Fibroblast of gingiva (primary cell): ENCODE data around the gene FKBP14.
A peak's percentile ranks its signal among the peaks of the same experiment; 100 is the strongest.

Experiments used
- DNase-seq: peaks from one replicate; pipeline ENCODE4 v3.0.0-alpha.2; 2011; ENCODE audit warnings: low read depth

FKBP14 gene

GRCh38 chr7:30034501-30034900, 8.0 kb upstream of the FKBP14 start:
- DNase-seq: no peak

DNA sequence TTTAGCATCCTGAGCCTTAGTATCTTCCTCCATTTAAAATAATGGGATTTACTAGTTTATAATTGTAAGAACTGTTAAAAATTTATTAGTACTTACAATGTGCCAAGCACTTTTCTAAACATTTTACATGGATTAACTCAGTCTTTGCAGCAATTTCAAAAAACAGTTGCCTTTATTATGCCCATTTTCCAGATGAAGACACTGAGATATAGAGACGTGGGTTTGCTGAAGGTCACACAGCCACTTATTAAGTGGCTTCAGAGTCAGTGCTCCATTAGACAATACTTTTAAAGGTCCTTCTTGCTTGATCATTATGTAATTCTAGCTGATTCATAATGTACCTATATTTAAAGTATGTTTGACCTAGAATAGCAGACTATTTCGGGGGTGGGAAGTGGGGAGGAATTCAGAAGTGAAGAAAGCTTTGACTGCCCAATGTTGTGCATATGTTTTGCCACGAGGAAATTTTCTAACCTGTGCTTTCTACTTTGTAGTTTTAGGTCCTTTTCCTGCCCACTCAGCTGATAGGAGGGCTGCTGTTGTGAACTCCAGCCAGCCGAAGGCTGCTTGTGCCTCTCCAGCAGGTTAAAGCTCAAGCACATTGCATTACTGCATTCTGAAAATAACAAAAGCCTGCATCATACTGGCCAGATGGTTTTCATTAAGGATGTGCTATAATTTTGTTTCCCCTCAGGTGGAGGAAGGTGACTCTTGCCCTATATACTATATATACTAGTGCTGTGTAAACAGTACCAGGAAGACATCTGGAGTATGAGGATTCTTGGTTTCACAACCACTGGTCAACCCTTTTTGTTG, 6.0 kb upstream of the FKBP14 start:
- peak; percentile 88 for DNase-seq

- DNase-seq: no peak
Observed at GRCh38 chr7:30029696-30030095, 3.2 kb upstream of the FKBP14 start.

DNA sequence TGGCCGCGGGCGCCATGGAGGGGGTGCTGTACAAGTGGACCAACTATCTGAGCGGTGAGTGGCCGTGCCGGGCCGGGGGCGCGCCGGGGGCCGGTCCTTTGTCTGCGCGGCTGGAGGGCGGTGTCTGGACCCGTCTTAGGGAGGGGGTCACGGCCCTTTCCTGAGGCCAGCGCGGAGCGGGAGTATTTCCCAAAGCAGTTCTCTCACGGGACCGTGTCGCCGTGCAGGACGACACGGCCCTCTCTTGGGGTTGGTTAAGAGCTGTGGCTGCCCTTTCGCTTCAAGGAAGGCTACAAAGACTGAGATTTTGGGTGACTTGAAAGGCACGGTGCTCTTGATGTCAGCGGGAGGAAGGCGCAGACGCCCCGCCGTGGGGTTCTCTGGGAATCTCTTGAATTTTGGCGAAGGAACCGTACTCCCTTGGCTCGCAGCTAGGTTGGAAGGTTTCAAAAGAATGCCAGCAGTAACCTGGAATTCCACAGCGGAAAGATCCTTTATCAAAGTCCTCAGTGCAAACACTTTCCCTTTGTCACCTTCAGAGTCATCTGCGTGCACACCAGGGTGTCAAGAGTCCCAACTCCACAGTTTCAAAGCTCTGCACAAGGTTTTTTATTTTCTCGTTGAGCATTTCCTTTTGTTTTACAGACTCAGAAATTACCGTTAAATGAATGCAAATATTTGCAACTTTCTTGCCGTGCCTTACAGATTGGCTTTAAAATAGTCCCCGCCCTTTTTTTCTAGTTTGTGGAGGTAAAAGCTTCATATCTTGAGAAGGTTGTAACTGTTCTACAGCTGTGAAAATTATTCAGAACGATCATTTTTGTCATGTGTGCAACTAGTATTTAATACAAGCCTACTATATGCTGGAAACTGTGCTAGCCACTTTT, 2.5 kb upstream of the FKBP14 start:
- peak; percentile 29 for DNase-seq

GRCh38 chr7:30028216-30028748, 1.8 kb upstream of the FKBP14 start, which contains the start of gene PLEKHA8:
Gene PLEKHA8 (plus strand): TSS chr7:30028412. CDS start chr7:30028763, 351 bp downstream.
- DNase-seq: peak; percentile 84

- no peak for DNase-seq
Observed at GRCh38 chr7:30027740-30028215, 1.3 kb upstream of the FKBP14 start.

- DNase-seq: no peak
Observed at GRCh38 chr7:30027065-30027456, 559 bp upstream of the FKBP14 start.

- no peak for DNase-seq
Observed at GRCh38 chr7:30023524-30023923, 3.0 kb downstream of the FKBP14 start.

DNA sequence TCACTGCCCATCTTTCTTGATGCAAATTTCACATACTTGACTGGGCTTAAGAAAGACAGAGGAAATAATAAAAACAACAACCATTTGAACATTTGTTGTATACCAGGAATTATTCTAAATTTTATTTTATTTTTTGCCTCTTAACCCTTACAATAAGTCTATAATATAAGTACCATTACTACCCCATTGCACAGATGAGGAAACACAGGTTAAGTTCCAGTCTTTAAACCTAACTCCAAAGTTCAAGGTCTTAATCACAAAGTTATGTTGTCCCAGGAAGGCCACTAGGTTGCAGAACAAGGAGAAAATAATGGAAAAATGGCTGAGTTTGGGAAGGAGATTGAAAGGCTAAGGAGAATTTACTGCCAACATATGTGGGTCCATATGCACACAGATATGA, 3.5 kb downstream of the FKBP14 start:
- no peak for DNase-seq

DNA sequence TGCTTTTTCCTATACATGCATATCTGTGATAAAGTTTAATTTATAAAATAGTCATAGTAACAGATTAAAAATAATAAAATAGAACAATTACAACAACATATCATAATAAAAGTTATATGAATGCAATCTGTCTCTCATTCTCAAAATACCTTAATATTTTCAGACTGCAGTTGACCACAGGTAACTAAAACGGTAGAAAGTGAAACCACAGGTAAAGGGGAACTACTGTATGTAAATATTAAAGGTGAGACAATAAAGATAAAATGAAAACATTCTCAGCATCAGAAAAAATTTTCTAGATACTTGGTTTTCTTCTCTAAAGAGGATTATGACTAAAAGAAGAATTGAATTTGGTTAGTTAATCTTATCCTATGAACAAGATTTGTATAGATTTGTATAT, 6.0 kb downstream of the FKBP14 start:
- no peak for DNase-seq

GRCh38 chr7:30019960-30020359, 6.5 kb downstream of the FKBP14 start:
- no peak for DNase-seq

DNA sequence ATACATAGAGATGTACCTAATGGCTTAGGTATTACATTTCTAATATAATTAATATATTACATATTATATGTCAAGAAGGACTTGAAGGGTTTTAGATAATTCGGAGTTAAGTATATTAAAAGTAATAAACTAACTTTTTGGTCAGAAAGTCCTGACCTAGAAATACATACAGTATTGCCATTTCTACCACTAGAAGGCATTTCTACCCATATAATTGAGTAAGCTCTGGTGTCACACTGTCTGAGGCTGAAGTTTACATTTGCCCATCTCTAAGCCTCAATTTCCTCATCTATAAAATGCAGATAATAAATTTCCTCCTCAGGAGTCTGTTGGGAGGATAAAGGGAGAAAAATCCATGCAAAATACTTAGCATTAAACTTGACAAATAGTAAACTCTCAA, 7.1 kb downstream of the FKBP14 start:
- DNase-seq: peak; percentile 10

DNA sequence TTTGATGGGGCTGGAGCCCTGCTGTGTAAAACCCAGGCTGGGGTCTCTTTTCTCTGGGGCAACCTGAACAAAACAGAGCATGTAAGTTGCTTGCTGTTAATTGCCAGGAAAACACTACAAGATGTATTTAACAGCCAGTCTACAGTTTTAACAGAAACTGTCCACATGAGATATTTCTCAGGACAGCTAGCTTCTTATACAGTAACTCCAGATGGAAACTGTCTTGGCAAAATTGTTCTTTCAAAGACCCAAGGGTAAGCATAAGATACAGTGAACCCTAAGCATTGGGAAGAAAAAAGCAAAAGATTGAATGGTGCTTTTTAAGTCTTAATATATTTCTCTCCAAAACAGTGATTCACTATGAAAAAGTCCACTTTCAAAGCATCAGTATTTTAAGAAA, 8.1 kb downstream of the FKBP14 start:
- DNase-seq: no peak

DNA sequence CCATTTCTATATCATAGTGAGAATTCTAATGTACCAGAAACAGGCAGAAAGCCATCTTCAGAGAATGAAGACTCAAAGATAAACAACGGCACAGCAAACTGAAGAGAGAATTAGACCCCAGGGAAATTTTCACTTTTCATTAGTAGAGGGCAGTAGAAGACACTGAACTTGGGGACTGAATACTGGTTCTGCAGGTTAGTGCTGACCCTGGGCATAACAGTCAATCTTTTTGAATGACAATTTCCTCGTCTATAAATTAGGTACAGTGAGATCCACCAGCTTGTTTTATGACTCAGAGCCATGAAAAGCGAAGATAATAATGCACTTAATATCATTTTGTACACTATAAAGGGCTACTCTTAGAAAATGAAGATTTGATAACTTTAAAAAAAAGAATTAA, 13.7 kb downstream of the FKBP14 start:
- no peak for DNase-seq

GRCh38 chr7:30010021-30010420, 16.5 kb downstream of the FKBP14 start:
- DNase-seq: no peak

GRCh38 chr7:30005464-30005863, 21.0 kb downstream of the FKBP14 start:
- no peak for DNase-seq

DNA sequence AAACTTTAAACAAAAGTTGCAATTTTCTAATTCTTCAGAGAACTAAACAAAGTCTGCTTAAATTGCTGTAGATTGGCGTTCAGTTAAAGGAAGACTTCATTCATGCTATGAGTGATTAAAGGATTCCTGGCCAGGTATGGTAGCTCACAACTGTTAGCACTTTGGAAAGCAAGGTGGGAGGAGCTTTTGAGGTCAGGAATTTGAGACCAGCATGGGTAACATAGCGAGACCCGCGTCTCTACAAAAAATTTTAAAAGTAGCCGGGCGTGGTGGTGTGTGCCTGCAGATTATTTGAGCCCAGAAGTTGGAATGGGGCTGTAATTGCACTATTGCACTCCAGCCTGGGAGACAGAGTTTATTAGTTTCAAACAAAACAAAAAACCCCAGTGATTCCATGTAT, 23.4 kb downstream of the FKBP14 start:
- DNase-seq: no peak

- no peak for DNase-seq
Observed at GRCh38 chr7:30001998-30002397, 24.5 kb downstream of the FKBP14 start.

DNA sequence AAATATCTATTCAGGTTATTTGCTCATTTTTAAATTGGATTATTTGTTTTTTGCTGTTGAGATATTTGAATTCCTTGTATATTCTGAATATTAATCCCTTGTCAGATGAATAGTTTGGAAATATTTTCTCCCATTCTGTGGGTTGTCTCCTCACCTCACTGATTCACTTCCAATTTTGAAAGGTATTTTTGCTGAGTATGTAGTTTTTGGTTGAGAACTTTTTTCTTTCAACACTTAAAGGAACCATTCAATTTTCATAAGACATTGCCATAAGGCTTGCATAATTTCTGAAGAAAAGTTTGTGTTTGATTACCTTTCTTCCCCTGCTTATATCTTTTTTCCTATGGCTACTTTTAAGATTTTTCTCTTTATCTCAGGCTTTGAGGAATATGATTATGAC, 28.0 kb downstream of the FKBP14 start:
- no peak for DNase-seq

DNA sequence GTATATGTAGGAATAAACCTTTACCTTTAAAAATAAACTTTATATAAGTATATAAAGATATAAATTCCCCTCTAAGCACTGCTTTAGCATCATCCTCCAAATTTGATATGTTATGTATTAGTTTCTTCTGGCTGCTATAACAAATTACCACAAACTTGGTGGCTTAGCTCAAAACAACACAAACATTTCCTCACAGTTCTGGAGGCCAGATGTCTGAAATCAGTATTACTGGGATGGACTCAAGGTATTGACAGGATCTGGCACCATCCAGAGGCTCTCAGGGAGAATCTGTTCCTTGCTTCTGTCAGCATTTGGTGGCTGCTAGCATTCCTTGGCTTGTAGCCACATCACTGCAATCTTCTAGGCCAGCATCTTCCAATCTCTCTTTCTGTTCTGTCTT, 30.2 kb downstream of the FKBP14 start:
- DNase-seq: peak; percentile 3

DNA sequence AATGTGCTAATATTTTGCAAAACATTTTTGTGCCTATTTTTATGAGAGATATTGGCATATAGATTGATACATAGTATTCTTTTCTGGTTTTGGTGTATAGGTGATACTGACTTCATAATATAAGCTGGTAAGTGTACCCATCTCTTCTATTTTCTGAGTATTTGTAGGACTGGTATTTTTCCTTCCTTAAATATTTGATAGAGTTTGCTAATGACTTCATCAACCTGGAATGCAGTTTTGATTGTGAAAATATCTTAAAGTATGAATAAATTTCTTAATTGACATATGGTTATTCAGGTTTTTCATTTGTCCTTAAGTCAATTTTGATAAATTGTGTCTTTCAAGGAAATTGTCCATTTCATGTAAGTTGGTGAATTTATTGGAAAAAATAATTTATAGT, 30.9 kb downstream of the FKBP14 start:
- no peak for DNase-seq

GRCh38 chr7:29993140-29993539, 33.4 kb downstream of the FKBP14 start:
- no peak for DNase-seq

GRCh38 chr7:29991937-29992336, 34.6 kb downstream of the FKBP14 start:
- no peak for DNase-seq
